GM12875 (cell line): ENCODE results near the gene AP2S1.

ENCODE experiments used
- H3K4me3 ChIP-seq: one replicate; pipeline ENCODE4 v1.5.1; 2011; ENCODE audit warnings: low read depth, low read length, control low read depth
- TF ChIP-seq, protein P1 (sequence below): IDR thresholded peaks from 2 replicates; pipeline ENCODE4 v1.5.1; 2011; ENCODE audit warnings: low read depth, mild to moderate bottlenecking, control low read depth, inconsistent platforms, low read length, moderate library complexity, borderline replicate concordance; ENCODE audit not compliant: insufficient read depth

The AP2S1 gene

DNA sequence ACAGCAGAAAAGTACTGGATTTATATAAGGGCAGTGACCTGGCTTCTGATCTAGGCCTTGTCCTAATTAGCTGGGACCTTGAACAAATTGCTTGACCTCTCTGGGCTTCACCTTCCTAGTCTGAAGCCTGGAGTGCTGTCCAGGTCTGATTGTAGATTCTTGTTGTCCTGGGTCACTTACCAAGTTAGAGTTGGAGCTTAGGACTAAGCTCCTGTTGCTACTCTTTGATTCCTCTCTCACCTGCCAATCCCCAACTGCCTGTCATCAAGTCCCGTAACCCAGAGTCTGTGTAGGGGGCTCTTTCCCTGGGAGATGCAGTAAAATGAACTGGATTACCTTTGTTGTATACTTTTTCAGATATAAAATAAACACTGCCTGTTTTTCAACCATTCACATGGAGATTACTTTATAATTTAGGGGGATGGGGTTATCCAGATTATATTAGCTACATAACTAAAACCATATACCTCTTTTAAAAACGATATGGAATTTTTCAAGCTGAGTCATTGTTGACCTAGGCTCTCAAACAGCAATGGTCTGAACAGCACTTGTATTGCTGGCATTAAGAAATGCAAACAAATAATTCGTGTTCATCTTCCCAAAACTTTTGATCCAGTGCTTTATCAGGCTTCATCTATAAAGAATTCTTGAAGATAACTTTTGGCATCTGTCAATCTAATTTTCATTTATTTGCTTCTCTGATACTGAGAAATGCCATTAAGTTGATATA is 15.9 kb upstream of the AP2S1 start:
- TF ChIP-seq, protein P1, sequence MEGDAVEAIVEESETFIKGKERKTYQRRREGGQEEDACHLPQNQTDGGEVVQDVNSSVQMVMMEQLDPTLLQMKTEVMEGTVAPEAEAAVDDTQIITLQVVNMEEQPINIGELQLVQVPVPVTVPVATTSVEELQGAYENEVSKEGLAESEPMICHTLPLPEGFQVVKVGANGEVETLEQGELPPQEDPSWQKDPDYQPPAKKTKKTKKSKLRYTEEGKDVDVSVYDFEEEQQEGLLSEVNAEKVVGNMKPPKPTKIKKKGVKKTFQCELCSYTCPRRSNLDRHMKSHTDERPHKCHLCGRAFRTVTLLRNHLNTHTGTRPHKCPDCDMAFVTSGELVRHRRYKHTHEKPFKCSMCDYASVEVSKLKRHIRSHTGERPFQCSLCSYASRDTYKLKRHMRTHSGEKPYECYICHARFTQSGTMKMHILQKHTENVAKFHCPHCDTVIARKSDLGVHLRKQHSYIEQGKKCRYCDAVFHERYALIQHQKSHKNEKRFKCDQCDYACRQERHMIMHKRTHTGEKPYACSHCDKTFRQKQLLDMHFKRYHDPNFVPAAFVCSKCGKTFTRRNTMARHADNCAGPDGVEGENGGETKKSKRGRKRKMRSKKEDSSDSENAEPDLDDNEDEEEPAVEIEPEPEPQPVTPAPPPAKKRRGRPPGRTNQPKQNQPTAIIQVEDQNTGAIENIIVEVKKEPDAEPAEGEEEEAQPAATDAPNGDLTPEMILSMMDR, result no peak
- no peak overlapping the region for H3K4me3 ChIP-seq

DNA sequence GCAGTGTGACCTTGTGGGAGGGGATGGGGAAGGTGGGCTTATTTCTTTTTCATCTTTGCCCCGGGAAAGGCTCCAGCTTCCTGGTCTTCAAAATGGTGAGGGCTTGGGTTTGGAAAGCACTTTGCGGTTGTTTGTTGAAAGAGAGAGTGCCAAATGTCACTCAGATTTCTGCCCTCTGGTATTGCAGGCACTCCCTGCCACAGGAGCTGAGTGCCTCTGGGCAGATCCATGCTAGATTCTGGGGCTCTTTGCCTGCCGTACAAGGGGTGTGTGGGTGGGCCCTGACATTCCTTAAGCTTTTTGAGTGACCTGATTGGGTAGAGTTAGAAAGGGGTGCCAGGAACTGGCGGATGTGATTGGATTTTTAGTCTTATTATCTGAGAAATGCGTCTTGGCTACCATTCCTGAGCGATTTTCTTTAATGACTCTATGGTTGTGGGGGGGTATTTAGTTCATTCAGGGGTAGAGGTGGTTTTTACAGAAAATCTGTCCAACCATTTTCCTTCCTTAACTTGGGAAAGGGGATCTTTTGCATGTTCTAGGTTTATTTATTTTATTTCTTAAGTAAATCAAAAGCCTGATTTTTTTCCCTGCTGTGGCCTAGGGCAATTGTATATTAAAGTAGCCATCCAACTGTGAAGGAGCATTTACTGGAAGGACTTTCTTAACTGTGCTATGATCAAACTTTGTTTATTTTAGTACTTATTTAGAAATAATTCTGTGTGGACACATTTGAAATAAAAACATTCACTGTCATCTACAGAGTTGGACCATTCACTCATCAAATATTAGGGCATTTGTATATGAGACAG is 13.4 kb upstream of the AP2S1 start:
- H3K4me3 ChIP-seq, result no peak overlapping the region
- TF ChIP-seq, protein P1, result no peak

DNA sequence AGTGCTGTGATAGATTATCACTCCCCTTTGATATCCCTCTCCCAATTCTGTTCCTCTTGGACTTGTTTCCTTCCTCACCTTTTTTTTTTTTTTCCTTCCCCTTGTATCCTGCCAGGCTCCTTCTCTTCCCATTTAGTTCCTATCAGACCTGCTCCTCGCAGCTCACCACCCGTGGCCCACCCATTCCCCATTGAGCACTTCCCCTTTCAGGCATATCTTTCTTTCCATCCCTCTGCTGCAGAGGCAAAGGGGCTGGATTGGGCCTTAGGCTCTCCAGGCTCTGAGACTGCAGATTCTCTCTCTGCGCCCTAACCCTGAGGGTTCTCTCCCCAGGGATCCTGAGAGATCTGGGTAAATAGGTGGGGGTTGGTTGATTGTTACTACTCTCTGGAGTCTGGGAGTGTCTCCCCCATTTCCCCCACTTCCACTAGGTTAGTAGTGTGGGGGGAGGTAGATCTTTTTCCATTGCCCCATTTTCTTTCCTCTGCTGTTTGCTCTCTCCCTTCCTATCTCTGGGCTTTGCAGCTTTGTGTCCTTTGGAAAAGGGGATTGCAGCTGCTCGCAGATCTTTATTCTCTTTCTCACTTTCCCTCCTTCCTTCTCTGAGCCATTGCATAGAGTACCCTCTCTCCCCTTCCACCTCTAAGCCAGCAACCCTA is 12.5 kb upstream of the AP2S1 start:
- TF ChIP-seq, protein P1, result no peak
- H3K4me3 ChIP-seq, result peak overlapping the region; percentile 91

DNA sequence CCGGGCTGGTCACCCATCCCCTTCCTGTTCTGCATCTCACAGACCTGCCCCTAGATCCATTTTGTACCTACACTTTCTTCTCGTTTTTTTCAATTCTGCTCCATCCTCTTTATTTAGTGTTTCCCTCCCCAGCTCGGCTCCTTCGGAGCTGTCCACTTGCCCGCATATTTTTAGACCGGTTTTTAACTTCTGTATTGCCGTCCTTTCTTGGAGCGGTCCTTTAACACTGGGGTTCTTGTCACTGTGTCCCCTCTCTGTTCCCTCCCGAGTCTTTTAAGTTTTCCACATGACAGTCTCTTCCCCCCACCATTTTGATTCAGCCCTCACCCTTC is 11.8 kb upstream of the AP2S1 start:
- H3K4me3 ChIP-seq, result peak overlapping the region; percentile 91
- TF ChIP-seq, protein P1, result no peak

DNA sequence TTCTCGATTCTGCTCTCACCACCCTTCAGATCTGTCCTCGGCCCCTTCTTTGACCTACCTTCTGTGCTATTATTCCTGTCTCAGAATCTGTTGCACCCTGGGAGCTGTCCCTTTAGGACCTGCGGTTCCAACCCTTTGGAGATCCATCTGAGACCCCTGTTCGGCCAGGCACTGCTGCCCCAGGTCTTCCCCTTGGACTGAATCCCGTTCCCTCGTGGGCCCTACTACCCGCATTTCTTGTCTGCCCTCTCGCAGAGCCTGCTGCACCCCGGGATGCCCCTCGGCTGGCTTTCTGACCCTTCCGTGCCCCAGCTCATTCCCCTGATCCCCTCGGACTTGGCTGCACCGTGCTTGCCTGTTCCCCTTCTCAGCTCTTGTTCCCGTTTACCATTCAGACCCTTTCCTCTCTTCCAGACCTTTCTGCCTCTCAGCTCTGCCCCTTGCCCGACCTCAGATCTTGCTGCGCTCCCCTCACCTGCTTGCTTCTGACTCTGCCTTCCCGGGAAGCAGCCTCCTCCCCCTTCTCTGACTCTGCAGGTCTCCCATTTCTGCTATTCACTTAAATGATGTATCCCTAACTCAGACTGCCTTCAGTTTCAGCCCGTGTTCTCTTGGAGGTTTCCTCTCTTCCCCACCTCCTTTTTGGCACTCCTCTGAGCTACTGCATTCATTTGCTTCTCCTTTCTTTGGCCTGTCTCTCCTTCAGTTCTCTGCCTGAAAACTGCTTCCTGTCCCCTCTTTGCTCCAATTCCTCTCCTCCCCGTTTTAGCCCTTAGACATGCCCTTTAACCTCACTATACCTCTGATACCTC is 11.3 kb upstream of the AP2S1 start:
- H3K4me3 ChIP-seq, result peak overlapping the region; percentile 91
- TF ChIP-seq, protein P1, result no peak

DNA sequence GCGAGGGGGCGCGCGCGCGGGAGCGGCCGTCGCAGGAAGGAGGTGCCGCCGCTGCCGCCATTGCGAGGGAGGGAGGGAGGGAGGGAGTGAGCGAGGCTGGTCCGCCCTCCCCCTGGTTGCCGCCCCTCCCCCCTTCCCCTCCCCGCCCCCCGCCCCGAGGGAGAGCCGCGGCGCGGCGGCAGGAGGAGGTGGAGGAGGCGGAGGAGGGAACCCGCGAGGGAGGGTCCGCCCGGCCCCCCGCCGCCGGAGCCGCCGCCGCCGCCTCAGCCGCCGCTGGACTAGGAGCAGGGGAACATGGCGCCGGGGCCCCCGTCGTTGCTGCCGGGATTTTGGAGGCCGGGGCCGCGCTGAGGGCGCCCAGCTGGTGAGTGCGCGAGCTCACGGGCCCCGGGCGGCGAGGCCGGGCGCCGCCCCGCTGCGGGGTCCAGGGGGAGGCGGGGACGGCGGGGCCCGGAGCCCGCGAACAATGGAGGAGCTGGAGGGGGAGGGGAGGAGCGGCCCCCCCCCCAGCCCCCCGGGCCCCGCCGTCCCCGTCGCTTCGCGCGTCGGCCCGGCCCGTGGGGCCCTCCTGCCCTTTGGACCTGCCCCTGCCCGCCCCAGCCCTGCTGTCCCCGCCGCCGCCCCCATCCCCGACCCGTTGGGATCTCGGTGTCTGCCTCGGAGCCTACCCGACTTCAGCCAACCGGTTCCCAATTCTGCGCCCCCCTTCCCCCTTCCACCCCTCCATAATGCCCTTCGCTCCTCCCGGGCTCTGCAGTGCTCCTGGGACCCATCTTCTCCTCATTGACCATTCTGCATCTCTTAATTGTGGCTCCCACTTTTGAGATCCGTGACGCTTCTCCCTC is 10.4 kb upstream of the AP2S1 start, which contains the start of gene ARHGAP35:
ARHGAP35 (plus strand) TSS at position 152 of the 845 bp plus-strand sequence. CDS start 57,679 bp downstream, outside the sequence.
- TF ChIP-seq, protein P1, result no peak
- H3K4me3 ChIP-seq, result peak within 1 kb of the TSS; percentile 91
